Brain pericyte (primary cell): ENCODE results near the gene SEC61B.
A peak's percentile ranks its signal among the peaks of the same experiment; 100 is the strongest.
"Not testable (repeated sequence)": the region's sequence is repeated elsewhere in the genome, so short reads cannot be mapped to it uniquely, and the experiment has no call there.

Experiments
- DNase-seq: peaks from one replicate; pipeline ENCODE4 v3.0.0-alpha.2; 2012; ENCODE audit warnings: low read depth, low spot score

Gene SEC61B

GRCh38 chr9:99237356-99237755 lies 15.3 kb downstream of the SEC61B start:
- no peak for DNase-seq

GRCh38 chr9:99237849-99238248 lies 15.8 kb downstream of the SEC61B start:
- not testable (repeated sequence) for DNase-seq

- no peak for DNase-seq
Observed at GRCh38 chr9:99238331-99238730, 16.2 kb downstream of the SEC61B start.

GRCh38 chr9:99239341-99240060 lies 17.4 kb downstream of the SEC61B start:
- no peak for DNase-seq

- DNase-seq: no peak
Observed at GRCh38 chr9:99241106-99241505, 19.0 kb downstream of the SEC61B start.

GRCh38 chr9:99244344-99245260 lies 22.5 kb downstream of the SEC61B start:
- no peak for DNase-seq

GRCh38 chr9:99249619-99250018 lies 27.5 kb downstream of the SEC61B start:
- DNase-seq: no peak

GRCh38 chr9:99251157-99251556 lies 29.1 kb downstream of the SEC61B start:
- no peak for DNase-seq

GRCh38 chr9:99253134-99253533 lies 31.1 kb downstream of the SEC61B start:
- DNase-seq: no peak

- DNase-seq: no peak
Observed at GRCh38 chr9:99253772-99254431, 31.8 kb downstream of the SEC61B start.

- no peak for DNase-seq
Observed at GRCh38 chr9:99255651-99256050, 33.6 kb downstream of the SEC61B start.

GRCh38 chr9:99257723-99258389 lies 35.8 kb downstream of the SEC61B start:
- no peak for DNase-seq

GRCh38 chr9:99259231-99259918 lies 37.3 kb downstream of the SEC61B start:
- no peak for DNase-seq

GRCh38 chr9:99261923-99262322 lies 39.8 kb downstream of the SEC61B start:
- DNase-seq: no peak

GRCh38 chr9:99262949-99263418 lies 40.9 kb downstream of the SEC61B start:
- no peak for DNase-seq

- DNase-seq: no peak
Observed at GRCh38 chr9:99264070-99264680, 42.1 kb downstream of the SEC61B start.

GRCh38 chr9:99265691-99266090 lies 43.6 kb downstream of the SEC61B start:
- no peak for DNase-seq

- DNase-seq: peak; percentile 13
Observed at GRCh38 chr9:99266255-99267023, 44.4 kb downstream of the SEC61B start.

- no peak for DNase-seq
Observed at GRCh38 chr9:99269416-99269815, 47.3 kb downstream of the SEC61B start.

- no peak for DNase-seq
Observed at GRCh38 chr9:99270491-99270890, 48.4 kb downstream of the SEC61B start.
